K562 (cell line): ENCODE results near the gene CCDC88C.

Experiments
- BRCA1 ChIP-seq, 2 experiments: fragments of 450-650 bp in 1 of 2; sonication (generic) in 1 of 2; formaldehyde crosslinking in 1 of 2; IDR thresholded peaks; 2 replicates each; pipeline versions ENCODE4 v1.5.0 to v1.6.1; 2017 to 2020; ENCODE audit warnings: mild to moderate bottlenecking in 1 of 2, missing genetic modification reagents in 1 of 2
- HMGXB4 ChIP-seq: sonication (generic); formaldehyde crosslinking; IDR thresholded peaks from 2 replicates; pipeline ENCODE4 v1.8.1; 2023; ENCODE audit warnings: mild to moderate bottlenecking, missing genetic modification reagents
- MXI1 ChIP-seq: IDR thresholded peaks from 2 replicates; pipeline ENCODE4 v1.6.1; 2011; ENCODE audit warnings: low read depth, mild to moderate bottlenecking, improper control_type of control experiment, low read length
- NCOA1 ChIP-seq: fragments of 450-650 bp; IDR thresholded peaks from 2 replicates; pipeline ENCODE4 v1.6.1; 2016; ENCODE audit warnings: low read depth
- NFXL1 ChIP-seq: fragments of 450-650 bp; formaldehyde crosslinking; IDR thresholded peaks from 2 replicates; pipeline ENCODE4 v1.4.0; 2021; ENCODE audit warnings: mild to moderate bottlenecking
- NR2C2 ChIP-seq, 2 experiments: fragments of 200-800 bp in 1 of 2; sonication (Bioruptor generic) in 1 of 2; sonication (generic) in 1 of 2; formaldehyde crosslinking in 1 of 2; IDR thresholded peaks; 2 replicates each; pipeline versions ENCODE4 v1.6.1 to v1.8.0; 2016 to 2022; ENCODE audit warnings: mild to moderate bottlenecking in 1 of 2, missing compliant biosample characterization in 1 of 2, missing genetic modification characterization in 1 of 2, missing genetic modification reagents in 1 of 2
- USF1 ChIP-seq: sonication (generic); formaldehyde crosslinking; IDR thresholded peaks from 2 replicates; pipeline ENCODE4 v1.9.0; 2022; ENCODE audit warnings: mild to moderate bottlenecking, missing genetic modification reagents
- USF2 ChIP-seq: sonication (generic); formaldehyde crosslinking; IDR thresholded peaks from 2 replicates; pipeline ENCODE4 v1.5.0; 2020; ENCODE audit warnings: missing genetic modification reagents
- ZNF274 ChIP-seq: IDR thresholded peaks from 2 replicates; pipeline ENCODE4 v1.6.1; 2011; ENCODE audit warnings: low read depth, mild to moderate bottlenecking, low read length, moderate library complexity, borderline replicate concordance
- ZNF592 ChIP-seq: fragments of 450-650 bp; IDR thresholded peaks from 2 replicates; pipeline ENCODE4 v1.6.1; 2017; ENCODE audit warnings: antibody characterized with exemption, mild to moderate bottlenecking
- ZSCAN29 ChIP-seq: fragments of 450-650 bp; IDR thresholded peaks from 2 replicates; pipeline ENCODE4 v1.6.1; 2017

- no peak for TF ChIP-seq ZNF592
- no peak for TF ChIP-seq MXI1
- no peak for TF ChIP-seq NFXL1 (CRISPR knock-in tag)
- TF ChIP-seq BRCA1 (IDR thresholded peaks at IDR 0.05), result no peak
- no peak for TF ChIP-seq BRCA1 (CRISPR knock-in tag; IDR thresholded peaks at IDR 0.05)
- TF ChIP-seq ZNF274, result no peak
- no peak for TF ChIP-seq NR2C2 (CRISPR knock-in tag; IDR thresholded peaks at IDR 0.05)
- TF ChIP-seq NR2C2 (tag; IDR thresholded peaks at IDR 0.05), result no peak
- TF ChIP-seq NCOA1, result no peak
- TF ChIP-seq USF1 (CRISPR knock-in tag), result no peak
- TF ChIP-seq ZSCAN29, result no peak
- TF ChIP-seq HMGXB4 (CRISPR knock-in tag), result no peak
- no peak for TF ChIP-seq USF2 (CRISPR knock-in tag)
Observed at GRCh38 chr14:91227183-91227628, 190.4 kb downstream of the CCDC88C start.
